Measurements from ENCODE around the gene ARL16. TPM values are rescaled to one million over a fixed set of nuclear protein-coding genes. Genes with fewer than 3 reads are reported as not detected.

The ARL16 gene
- total RNA-seq, 1 donor from 2014 or later: 53.7 TPM

GRCh38 chr17:81703747-81704654 is 20.4 kb upstream of the ARL16 start:
- peak overlapping the region; percentile 90 for H3K4me3 Mint-ChIP-seq
- H3K27me3 Mint-ChIP-seq (ENCODE audit: low read depth): peaks cover 1% of the 10 kb centered on the region

GRCh38 chr17:81702934-81703746 is 19.5 kb upstream of the ARL16 start, which contains the start of gene MRPL12:
TSS of gene MRPL12 (plus strand) at chr17:81703367. CDS start at chr17:81703502, 135 bp downstream.
- TF ChIP-seq, protein P1, sequence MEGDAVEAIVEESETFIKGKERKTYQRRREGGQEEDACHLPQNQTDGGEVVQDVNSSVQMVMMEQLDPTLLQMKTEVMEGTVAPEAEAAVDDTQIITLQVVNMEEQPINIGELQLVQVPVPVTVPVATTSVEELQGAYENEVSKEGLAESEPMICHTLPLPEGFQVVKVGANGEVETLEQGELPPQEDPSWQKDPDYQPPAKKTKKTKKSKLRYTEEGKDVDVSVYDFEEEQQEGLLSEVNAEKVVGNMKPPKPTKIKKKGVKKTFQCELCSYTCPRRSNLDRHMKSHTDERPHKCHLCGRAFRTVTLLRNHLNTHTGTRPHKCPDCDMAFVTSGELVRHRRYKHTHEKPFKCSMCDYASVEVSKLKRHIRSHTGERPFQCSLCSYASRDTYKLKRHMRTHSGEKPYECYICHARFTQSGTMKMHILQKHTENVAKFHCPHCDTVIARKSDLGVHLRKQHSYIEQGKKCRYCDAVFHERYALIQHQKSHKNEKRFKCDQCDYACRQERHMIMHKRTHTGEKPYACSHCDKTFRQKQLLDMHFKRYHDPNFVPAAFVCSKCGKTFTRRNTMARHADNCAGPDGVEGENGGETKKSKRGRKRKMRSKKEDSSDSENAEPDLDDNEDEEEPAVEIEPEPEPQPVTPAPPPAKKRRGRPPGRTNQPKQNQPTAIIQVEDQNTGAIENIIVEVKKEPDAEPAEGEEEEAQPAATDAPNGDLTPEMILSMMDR (conservative IDR thresholded peaks at IDR 0.05): peak; percentile 45
- H3K36me3 Mint-ChIP-seq (ENCODE audit: low read depth): peaks cover 13% of the 10 kb centered on the region
- no peaks in the 10 kb centered on the region for H3K9me3 Mint-ChIP-seq
- H3K4me3 Mint-ChIP-seq: peak within 1 kb of the TSS; percentile 96
- H3K27ac Mint-ChIP-seq (ENCODE audit: unreplicated experiment): peak within 1 kb of the TSS; percentile 96
- H3K27me3 Mint-ChIP-seq (ENCODE audit: low read depth): no peaks in the 10 kb centered on the region
- DNase-seq (ENCODE audit: low read depth, low spot score): peak; percentile 93
- peaks cover 6% of the 10 kb centered on the region for H3K4me1 Mint-ChIP-seq

More at GRCh38 chr17:81703747-81704654, 20.4 kb upstream of the ARL16 start:
- Mint-ChIP-seq H3K9me3 (no peaks in the 10 kb centered on the region), H3K36me3 (ENCODE audit: low read depth) (peaks cover 11% of the 10 kb centered on the region), H3K27ac (ENCODE audit: unreplicated experiment) (no peak overlapping the region), H3K4me1 (peaks cover 6% of the 10 kb centered on the region)
- TF ChIP-seq, protein P1 (conservative IDR thresholded peaks at IDR 0.05): no peak
- no peak for DNase-seq (ENCODE audit: low read depth, low spot score)

- TF ChIP-seq, protein P1 (conservative IDR thresholded peaks at IDR 0.05): no peak
- DNase-seq (ENCODE audit: low read depth, low spot score): no peak
- Mint-ChIP-seq H3K4me1 (peaks cover 6% of the 10 kb centered on the region), H3K27ac (ENCODE audit: unreplicated experiment) (no peak overlapping the region), H3K36me3 (ENCODE audit: low read depth) (peaks cover 16% of the 10 kb centered on the region), H3K4me3 (peak overlapping the region; percentile 96), H3K27me3 (ENCODE audit: low read depth) (no peaks in the 10 kb centered on the region), H3K9me3 (no peaks in the 10 kb centered on the region)
Observed at GRCh38 chr17:81701288-81702071, 17.9 kb upstream of the ARL16 start.

GRCh38 chr17:81700353-81701287 is 17.0 kb upstream of the ARL16 start:
- Mint-ChIP-seq H3K27me3 (ENCODE audit: low read depth) (no peaks in the 10 kb centered on the region), H3K9me3 (no peaks in the 10 kb centered on the region), H3K4me3 (peak overlapping the region; percentile 68), H3K4me1 (peaks cover 6% of the 10 kb centered on the region), H3K27ac (ENCODE audit: unreplicated experiment) (no peak overlapping the region), H3K36me3 (ENCODE audit: low read depth) (peaks cover 11% of the 10 kb centered on the region)
- TF ChIP-seq, protein P1 (conservative IDR thresholded peaks at IDR 0.05): no peak
- no peak for DNase-seq (ENCODE audit: low read depth, low spot score)

Measured in neural crest cell (in vitro differentiated cells).